ENCODE measurements around the gene PRKAR1B. TPM values are rescaled to one million over a fixed set of nuclear protein-coding genes. Genes with fewer than 3 reads are reported as not detected.
A peak's percentile ranks its signal among the peaks of the same experiment; 100 is the strongest.

PRKAR1B gene
- total RNA-seq, 4 donors from 2014 or later, result 1.2 to 12.5 (median 3.6) TPM

GRCh38 chr7:601595-602340 is 125.3 kb downstream of the PRKAR1B start:
- ATAC-seq (no peak), DNase-seq (no peak)
- H3K36me3 ChIP-seq, result no peaks in the 10 kb centered on the region
- H3K27ac ChIP-seq, result peak overlapping the region; percentile 89 to 94 (median 90)
- TF ChIP-seq POLR2A (IDR thresholded peaks at IDR 0.05) (no peak), CTCF (IDR thresholded peaks at IDR 0.05 in 4 of 5, conservative IDR thresholded peaks at IDR 0.05 in 1 of 5) (no peak)
- intact Hi-C loops (cut with DNase I; ENCODE audit: low total_unique reads), result loop anchor here (5.0 to 10.0 kb wide), 2 partner anchors 159 to 273 kb away; partner anchors contain the start of gene GET4
- in situ Hi-C loops (cut with MboI; ENCODE audit: low sequenced_read_pairs in 4 of 4), result no loop called here
- no peaks in the 10 kb centered on the region for H3K9me3 ChIP-seq
- no peaks in the 10 kb centered on the region for H3K27me3 ChIP-seq
- peaks cover 21% of the 10 kb centered on the region in 2 donors for H3K4me1 ChIP-seq
- peak overlapping the region in 3 of 4 donors; percentile 2 to 21 (median 11) for H3K4me3 ChIP-seq

GRCh38 chr7:601036-601594 is 126.0 kb downstream of the PRKAR1B start:
- no peaks in the 10 kb centered on the region for H3K27me3 ChIP-seq
- H3K4me1 ChIP-seq, result peaks cover 21% of the 10 kb centered on the region in 2 donors
- TF ChIP-seq CTCF (IDR thresholded peaks at IDR 0.05 in 4 of 5, conservative IDR thresholded peaks at IDR 0.05 in 1 of 5) (no peak), POLR2A (IDR thresholded peaks at IDR 0.05) (no peak)
- no peaks in the 10 kb centered on the region for H3K9me3 ChIP-seq
- in situ Hi-C loops (cut with MboI; ENCODE audit: low sequenced_read_pairs in 4 of 4), result no loop called here
- intact Hi-C loops (cut with DNase I; ENCODE audit: low total_unique reads), result loop anchor here (5.0 to 10.0 kb wide), 2 partner anchors 159 to 274 kb away; partner anchors contain the start of gene GET4
- peak overlapping the region in 3 of 4 donors; percentile 2 to 21 (median 11) for H3K4me3 ChIP-seq
- peak overlapping the region; percentile 18 to 90 (median 90) for H3K27ac ChIP-seq
- DNase-seq (no peak), ATAC-seq (no peak)
- H3K36me3 ChIP-seq, result no peaks in the 10 kb centered on the region

- Histone ChIP-seq H3K27me3 (no peaks in the 10 kb centered on the region), H3K4me1 (peaks cover 20% of the 10 kb centered on the region in 2 donors), H3K4me3 (no peak overlapping the region), H3K36me3 (no peaks in the 10 kb centered on the region), H3K9me3 (no peaks in the 10 kb centered on the region), H3K27ac (peak overlapping the region in 1 of 4 donors; percentile 14)
- DNase-seq (no peak), ATAC-seq (no peak)
- in situ Hi-C loops (cut with MboI; ENCODE audit: low sequenced_read_pairs in 4 of 4) (no loop called here), intact Hi-C loops (cut with DNase I; ENCODE audit: low total_unique reads) (loop anchor here (5.0 to 10.0 kb wide), 2 partner anchors 158 to 274 kb away; partner anchors contain the start of gene GET4)
- TF ChIP-seq CTCF (IDR thresholded peaks at IDR 0.05 in 4 of 5, conservative IDR thresholded peaks at IDR 0.05 in 1 of 5) (no peak), POLR2A (IDR thresholded peaks at IDR 0.05) (no peak)
Observed at GRCh38 chr7:600149-601035, 126.7 kb downstream of the PRKAR1B start.

- no peak for ATAC-seq
- Histone ChIP-seq H3K4me1 (peaks cover 8 to 11% of the 10 kb centered on the region in 2 donors), H3K27me3 (no peaks in the 10 kb centered on the region), H3K36me3 (no peaks in the 10 kb centered on the region), H3K27ac (no peak overlapping the region), H3K4me3 (no peak overlapping the region), H3K9me3 (no peaks in the 10 kb centered on the region)
- intact Hi-C loops (cut with DNase I; ENCODE audit: low total_unique reads) (no loop called here), in situ Hi-C loops (cut with MboI; ENCODE audit: low sequenced_read_pairs in 4 of 4) (no loop called here)
- no peak for DNase-seq
- TF ChIP-seq CTCF (IDR thresholded peaks at IDR 0.05 in 4 of 5, conservative IDR thresholded peaks at IDR 0.05 in 1 of 5) (no peak), POLR2A (IDR thresholded peaks at IDR 0.05) (no peak)
Observed at GRCh38 chr7:598899-599298, 128.2 kb downstream of the PRKAR1B start.

Data from gastrocnemius medialis (tissue), 4 donors.